Dermis microvascular lymphatic vessel endothelial cell (primary cell): Measurements from ENCODE around the gene NLRP6. TPM values are rescaled to one million over a fixed set of nuclear protein-coding genes. Genes with fewer than 3 reads are reported as not detected.

Experiments used
- total RNA-seq: library from RNA; depleted of rRNA; stranded (reverse); fragments of >200 nt; gene quantifications from 2 replicates; pipeline ENCODE4 v1.2.1, GENCODE V29; 2014

Gene NLRP6
- total RNA-seq, 1 donor from 2014 or later, result not detected

Other genes with a start within 250 kb of the NLRP6 start
- gene SCGB1C1, start 85.3 kb upstream of the NLRP6 start, total RNA-seq, result not detected in 2 replicates
- gene BET1L, start 71.0 kb upstream of the NLRP6 start, total RNA-seq, result 7.4 and 14.3 TPM in 2 replicates
- 119 and 126 TPM in 2 replicates for gene RIC8A, start 70.7 kb upstream of the NLRP6 start, total RNA-seq
- 5.8 and 9.6 TPM in 2 replicates for gene SIRT3, start 42.1 kb upstream of the NLRP6 start, total RNA-seq
- gene PSMD13, start 41.4 kb upstream of the NLRP6 start, total RNA-seq, result 142 and 190 TPM in 2 replicates
- gene PGGHG, start 10.7 kb downstream of the NLRP6 start, total RNA-seq, result 6.7 and 13.9 TPM in 2 replicates
- not detected in 2 replicates for gene IFITM5, start 21.1 kb downstream of the NLRP6 start, total RNA-seq
- 23.1 and 91.9 TPM in 2 replicates for gene IFITM2, start 29.4 kb downstream of the NLRP6 start, total RNA-seq
- gene IFITM1, start 35.6 kb downstream of the NLRP6 start, total RNA-seq, result 1.0 and 1.1 TPM in 2 replicates
- 30.9 and 86.0 TPM in 2 replicates for gene IFITM3, start 42.5 kb downstream of the NLRP6 start, total RNA-seq
- 0.51 and 0.89 TPM in 2 replicates for gene B4GALNT4, start 91.1 kb downstream of the NLRP6 start, total RNA-seq
- gene PKP3, start 115.8 kb downstream of the NLRP6 start, total RNA-seq, result 0.38 and 0.39 TPM in 2 replicates
- 33.6 and 44.0 TPM in 2 replicates for gene SIGIRR, start 136.6 kb downstream of the NLRP6 start, total RNA-seq
- 1.4 and 2.7 TPM in 2 replicates for gene ANO9, start 163.6 kb downstream of the NLRP6 start, total RNA-seq
- 19.4 and 40.2 TPM in 2 replicates for gene PTDSS2, start 171.9 kb downstream of the NLRP6 start, total RNA-seq
- 210 and 302 TPM in 2 replicates for gene RNH1, start 228.8 kb downstream of the NLRP6 start, total RNA-seq